Spleen (tissue), 11 donors: ENCODE results near the gene JMY. TPM values are rescaled to one million over a fixed set of nuclear protein-coding genes. Genes with fewer than 3 reads are reported as not detected.

Source experiments
- DNase-seq: peaks from one replicate; pipeline ENCODE4 v3.0.0-alpha.2; 2020
- H3K27ac ChIP-seq, 8 donors: fragments of 200-600 bp; sonication (generic) in 7 of 8; 1 replicate in 4 of 8; 2 replicates in 4 of 8; pipeline versions ENCODE4 v1.5.0 to v1.8.0; 2016 to 2021; ENCODE audit warnings: inconsistent platforms in 4 of 8, mild to moderate bottlenecking in 4 of 8, moderate library complexity in 1 of 8
- H3K27me3 ChIP-seq, 7 donors: fragments of 200-600 bp; sonication (generic) in 6 of 7; replicated peaks in 1 of 7; 1 replicate in 4 of 7; 2 replicates in 3 of 7; pipeline versions ENCODE4 v1.5.0 to v1.8.0; 2016 to 2021; ENCODE audit warnings: inconsistent platforms in 3 of 7, mild to moderate bottlenecking in 1 of 7
- H3K36me3 ChIP-seq, 6 donors: fragments of 200-600 bp; sonication (generic) in 5 of 6; 1 replicate in 4 of 6; 2 replicates in 2 of 6; pipeline versions ENCODE4 v1.5.0 to v1.8.0; 2016 to 2021; ENCODE audit warnings: inconsistent platforms in 2 of 6
- H3K4me1 ChIP-seq, 6 donors: fragments of 200-600 bp; sonication (generic) in 5 of 6; 1 replicate in 3 of 6; 2 replicates in 3 of 6; pipeline versions ENCODE4 v1.5.0 to v1.8.0; 2016 to 2021; ENCODE audit warnings: inconsistent platforms in 3 of 6
- H3K4me3 ChIP-seq, 8 donors: fragments of 200-600 bp; sonication (generic) in 7 of 8; 1 replicate in 4 of 8; 2 replicates in 4 of 8; pipeline versions ENCODE4 v1.5.0 to v1.8.0; 2016 to 2021; ENCODE audit warnings: inconsistent platforms in 4 of 8, mild to moderate bottlenecking in 4 of 8, moderate library complexity in 2 of 8
- H3K9me3 ChIP-seq, 8 donors: fragments of 200-600 bp; sonication (generic) in 7 of 8; 1 replicate in 4 of 8; 2 replicates in 4 of 8; pipeline versions ENCODE4 v1.5.0 to v1.8.0; 2016 to 2021; ENCODE audit warnings: inconsistent platforms in 4 of 8
- CTCF ChIP-seq, 11 experiments: fragments of 200-600 bp in 7 of 11; fragments of 450-650 bp in 4 of 11; sonication (generic) in 4 of 11; IDR thresholded peaks in 8 of 11; conservative IDR thresholded peaks in 3 of 11; 1 replicate in 7 of 11; 2 replicates in 4 of 11; pipeline versions ENCODE4 v1.4.0 to v1.8.0; 2016 to 2021; ENCODE audit warnings: antibody characterized with exemption in 11 of 11, inconsistent platforms in 4 of 11, mild to moderate bottlenecking in 1 of 11
- POLR2A ChIP-seq, 3 donors: fragments of 450-650 bp; IDR thresholded peaks; one replicate each; pipeline ENCODE4 v1.5.1; 2017; ENCODE audit warnings: antibody characterized with exemption in 3 of 3, mild to moderate bottlenecking in 1 of 3
- POLR2AphosphoS5 ChIP-seq, 3 donors: sonication (generic); formaldehyde crosslinking; IDR thresholded peaks; one replicate each; pipeline ENCODE4 v1.5.1; 2017; ENCODE audit warnings: antibody characterized with exemption in 3 of 3
- WGBS, 5 donors: extraction: QIAGEN DNeasy Blood & Tissue Kit in 3 of 5; methylation state at CpG; one replicate each; pipeline versions ENCODE4 v1.1.5 to v1.1.7; 2013 to 2018; 5-methylcytosine and 5-hydroxymethylcytosine counted together
- intact Hi-C: fragments of 100-400 bp; cut with DNase I; formaldehyde crosslinking; loops from one replicate; pipeline ENCODE4 v1.15.0; 2023; ENCODE audit warnings: low total_unique reads
- polyA plus RNA-seq, 3 donors: library from polyadenylated mRNA; stranded (reverse); fragments of 200-250 nt; gene quantifications; one replicate each; pipeline ENCODE4 v1.2.1, GENCODE V29; 2013
- total RNA-seq, 7 donors: library from RNA; depleted of rRNA in 3 of 7; stranded (reverse); fragments of >200 nt in 3 of 7; fragmentation: NEBNext Ultra II Directional in 4 of 7; extraction: Animal tissue kit (Norgen Biotek cat#: 25700) in 4 of 7; gene quantifications; one replicate each; pipeline versions ENCODE4 v1.1.0 to v1.2.1, GENCODE V29; 2016 to 2021
- donor health status: healthy with polysubstance abuse.
- donor health status: DM: no; HTN: no; CAD: no; lungs with moderate emphysema.
- donor health status: DM: no; HTN: no; CAD: no.
- donor health status: Bipolar disorder and iron deficiency.
- donor health status: healthy.
- donor health status: DM: no; HTN: no; CAD: no.
- donor health status: DM: yes; HTN: yes; CAD: no.

Gene JMY
- total and polyA plus RNA-seq, 10 donors, result 2.0 to 19.6 (median 11.6) TPM

- Histone ChIP-seq H3K9me3 (no peaks in the 10 kb centered on the region), H3K4me3 (no peak overlapping the region), H3K4me1 (no peaks in the 10 kb centered on the region), H3K27me3 (no peaks in the 10 kb centered on the region), H3K27ac (no peak overlapping the region), H3K36me3 (peaks cover 0 to 100% (median 44%) of the 10 kb centered on the region in 6 donors)
- DNase-seq, result no peak
- TF ChIP-seq CTCF (IDR thresholded peaks at IDR 0.05 in 8 of 11, conservative IDR thresholded peaks at IDR 0.05 in 3 of 11) (no peak), POLR2A (IDR thresholded peaks at IDR 0.05) (no peak), POLR2AphosphoS5 (IDR thresholded peaks at IDR 0.05) (no peak)
- WGBS, 5 donors, result 95 to 97% (median 96%) methylated on average over 3 of the region's 3 CpGs
- intact Hi-C loops, result no loop called here
Observed at GRCh38 chr5:79318935-79319614, 83.1 kb downstream of the JMY start.

- Histone ChIP-seq H3K27ac (no peak overlapping the region), H3K9me3 (no peaks in the 10 kb centered on the region)
- 88 to 93% (median 91%) methylated on average over 4 of the region's 4 CpGs for whole genome bisulfite sequencing, 5 donors
Observed at GRCh38 chr5:79329453-79329852, 93.5 kb downstream of the JMY start.

GRCh38 chr5:79330071-79330470 is 94.1 kb downstream of the JMY start:
- 79 to 86% (median 81%) methylated on average over 5 of the region's 5 CpGs for WGBS, 5 donors
- no peaks in the 10 kb centered on the region for H3K4me1 ChIP-seq
- no peak for DNase-seq

More at GRCh38 chr5:79329453-79329852, 93.5 kb downstream of the JMY start:
- intact Hi-C loops, result no loop called here
- peaks cover 0 to 7% (median 0%) of the 10 kb centered on the region in 7 donors for H3K27me3 ChIP-seq
- DNase-seq, result no peak
- H3K36me3 ChIP-seq, result no peaks in the 10 kb centered on the region
- TF ChIP-seq CTCF (IDR thresholded peaks at IDR 0.05 in 8 of 11, conservative IDR thresholded peaks at IDR 0.05 in 3 of 11), result no peak
- TF ChIP-seq POLR2AphosphoS5 (IDR thresholded peaks at IDR 0.05), result no peak
- TF ChIP-seq POLR2A (IDR thresholded peaks at IDR 0.05), result no peak
- H3K4me1 ChIP-seq, result no peaks in the 10 kb centered on the region
- H3K4me3 ChIP-seq, result no peak overlapping the region

More at GRCh38 chr5:79330071-79330470, 94.1 kb downstream of the JMY start:
- TF ChIP-seq POLR2A (IDR thresholded peaks at IDR 0.05), result no peak
- no peak for TF ChIP-seq CTCF (IDR thresholded peaks at IDR 0.05 in 8 of 11, conservative IDR thresholded peaks at IDR 0.05 in 3 of 11)
- no peak for TF ChIP-seq POLR2AphosphoS5 (IDR thresholded peaks at IDR 0.05)
- peaks cover 0 to 2% (median 0%) of the 10 kb centered on the region in 8 donors for H3K9me3 ChIP-seq
- no peaks in the 10 kb centered on the region for H3K36me3 ChIP-seq
- intact Hi-C loops, result no loop called here
- peaks cover 0 to 7% (median 0%) of the 10 kb centered on the region in 7 donors for H3K27me3 ChIP-seq
- H3K27ac ChIP-seq, result no peak overlapping the region
- no peak overlapping the region for H3K4me3 ChIP-seq
